ENCODE data around the gene MOK. TPM values are rescaled to one million over a fixed set of nuclear protein-coding genes. Genes with fewer than 3 reads are reported as not detected.

The MOK gene
- total RNA-seq, 4 donors from 2014 or later = 1.3 to 2.8 (median 2.3) TPM

GRCh38 chr14:102236026-102236425 lies 68.9 kb downstream of the MOK start:
- in situ Hi-C loops (cut with MboI; ENCODE audit: low sequenced_read_pairs in 4 of 4) (loop anchor here in 3 of 4 donors (5.0 to 10.0 kb wide), 2 partner anchors 76 to 79 kb away; partner anchors contain the start of gene ZNF839 (in 2 of the 3)), intact Hi-C loops (cut with DNase I; ENCODE audit: low total_unique reads) (no loop called here)
- DNase-seq = no peak
- Histone ChIP-seq H3K27me3 (no peaks in the 10 kb centered on the region), H3K9me3 (no peaks in the 10 kb centered on the region), H3K4me1 (no peaks in the 10 kb centered on the region), H3K27ac (no peak overlapping the region), H3K4me3 (no peak overlapping the region), H3K36me3 (no peaks in the 10 kb centered on the region)
- no peak for ATAC-seq
- TF ChIP-seq POLR2A (IDR thresholded peaks at IDR 0.05) = no peak
- TF ChIP-seq CTCF (IDR thresholded peaks at IDR 0.05 in 4 of 5, conservative IDR thresholded peaks at IDR 0.05 in 1 of 5) = no peak

- TF ChIP-seq CTCF (IDR thresholded peaks at IDR 0.05 in 4 of 5, conservative IDR thresholded peaks at IDR 0.05 in 1 of 5) (peak; percentile 64 to 77 (median 72)), POLR2A (IDR thresholded peaks at IDR 0.05) (no peak)
- no peaks in the 10 kb centered on the region for H3K27me3 ChIP-seq
- DNase-seq (peak; percentile 40 to 75), ATAC-seq (peak; percentile 79 to 90)
- H3K9me3 ChIP-seq = no peaks in the 10 kb centered on the region
- no peak overlapping the region for H3K27ac ChIP-seq
- intact Hi-C loops (cut with DNase I; ENCODE audit: low total_unique reads) = loop anchor here (1.0 kb wide), 1 partner anchor 79 kb away; no protein-coding TSS in a partner anchor
- H3K36me3 ChIP-seq = no peaks in the 10 kb centered on the region
- H3K4me1 ChIP-seq = no peaks in the 10 kb centered on the region
- peak overlapping the region in 1 of 4 donors; percentile 11 for H3K4me3 ChIP-seq
- in situ Hi-C loops (cut with MboI; ENCODE audit: low sequenced_read_pairs in 4 of 4) = loop anchor here in 3 of 4 donors (5.0 to 10.0 kb wide), 2 partner anchors 77 to 79 kb away; partner anchors contain the start of gene ZNF839 (in 2 of the 3)
Observed at GRCh38 chr14:102235275-102235897, 69.6 kb downstream of the MOK start.

- ATAC-seq (no peak), DNase-seq (no peak)
- intact Hi-C loops (cut with DNase I; ENCODE audit: low total_unique reads) (loop anchor here (1.0 kb wide), 1 partner anchor 80 kb away; no protein-coding TSS in a partner anchor), in situ Hi-C loops (cut with MboI; ENCODE audit: low sequenced_read_pairs in 4 of 4) (loop anchor here in 3 of 4 donors (5.0 to 10.0 kb wide), 2 partner anchors 78 to 80 kb away; partner anchors contain the start of gene ZNF839 (in 2 of the 3))
- no peak for TF ChIP-seq CTCF (IDR thresholded peaks at IDR 0.05 in 4 of 5, conservative IDR thresholded peaks at IDR 0.05 in 1 of 5)
- no peak for TF ChIP-seq POLR2A (IDR thresholded peaks at IDR 0.05)
- Histone ChIP-seq H3K27ac (no peak overlapping the region), H3K36me3 (no peaks in the 10 kb centered on the region), H3K9me3 (no peaks in the 10 kb centered on the region), H3K4me3 (peak overlapping the region in 1 of 4 donors; percentile 11), H3K27me3 (no peaks in the 10 kb centered on the region), H3K4me1 (no peaks in the 10 kb centered on the region)
Observed at GRCh38 chr14:102234331-102235264, 70.4 kb downstream of the MOK start.

- ATAC-seq = no peak
- TF ChIP-seq POLR2A (IDR thresholded peaks at IDR 0.05) (no peak), CTCF (IDR thresholded peaks at IDR 0.05 in 4 of 5, conservative IDR thresholded peaks at IDR 0.05 in 1 of 5) (no peak)
- no peaks in the 10 kb centered on the region for H3K9me3 ChIP-seq
- H3K36me3 ChIP-seq = no peaks in the 10 kb centered on the region
- no peak overlapping the region for H3K27ac ChIP-seq
- in situ Hi-C loops (cut with MboI; ENCODE audit: low sequenced_read_pairs in 4 of 4) = loop anchor here in 2 of 4 donors (10.0 kb wide), 1 partner anchor 82 kb away; the partner anchor contains the start of gene ZNF839 (in 2 of the 2)
- no peak for DNase-seq
- H3K27me3 ChIP-seq = no peaks in the 10 kb centered on the region
- no peak overlapping the region for H3K4me3 ChIP-seq
- H3K4me1 ChIP-seq = no peaks in the 10 kb centered on the region
- intact Hi-C loops (cut with DNase I; ENCODE audit: low total_unique reads) = no loop called here
Observed at GRCh38 chr14:102233081-102233480, 71.9 kb downstream of the MOK start.
